Nephron (organoid): ENCODE results near the gene ALKBH2.

Experiments
- H3K27ac Mint-ChIP-seq, 3 experiments: 2 replicates each; pipeline ENCODE4 v1.8.0; 2020; ENCODE audit warnings: mixed read lengths in 3 of 3, mild to moderate bottlenecking in 2 of 3, moderate library complexity in 1 of 3
- H3K27me3 Mint-ChIP-seq: 2 replicates; pipeline ENCODE4 v1.8.0; 2021; ENCODE audit warnings: low read depth, mild to moderate bottlenecking, moderate library complexity, mixed read lengths
- H3K36me3 Mint-ChIP-seq: 2 replicates; pipeline ENCODE4 v1.8.0; 2020; ENCODE audit warnings: low read depth, mixed read lengths
- H3K4me1 Mint-ChIP-seq: 2 replicates; pipeline ENCODE4 v1.8.0; 2020; ENCODE audit warnings: mixed read lengths
- H3K4me3 Mint-ChIP-seq, 3 experiments: 2 replicates each; pipeline ENCODE4 v1.8.0; 2020; ENCODE audit warnings: mild to moderate bottlenecking in 3 of 3, mixed read lengths in 3 of 3, moderate library complexity in 2 of 3
- H3K9me3 Mint-ChIP-seq: 2 replicates; pipeline ENCODE4 v1.8.0; 2020; ENCODE audit warnings: mixed read lengths
- TF ChIP-seq, protein P1 (sequence below), 3 experiments: fragments of 200-600 bp; sonication (generic); IDR thresholded peaks; one replicate each; pipeline ENCODE4 v1.5.0; 2021; ENCODE audit warnings: antibody characterized with exemption in 3 of 3; ENCODE audit not compliant: unreplicated experiment in 3 of 3

The ALKBH2 gene

DNA sequence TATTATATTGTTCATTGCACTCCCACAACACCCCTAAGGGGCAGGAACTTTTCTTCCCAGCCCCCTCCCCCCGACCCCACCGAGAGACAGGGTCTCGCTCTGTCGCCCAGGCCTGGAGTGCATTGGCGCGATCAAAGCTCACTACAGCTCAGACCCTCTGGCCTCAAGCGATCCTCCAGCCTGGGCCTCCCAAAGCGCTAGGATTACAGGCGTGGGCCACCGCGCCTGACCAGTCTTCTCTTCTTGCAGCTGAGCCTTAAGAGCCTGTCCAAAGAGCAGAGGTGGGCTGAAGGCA lies 3.8 kb upstream of the ALKBH2 start:
- Mint-ChIP-seq H3K4me1 (peaks cover 42% of the 10 kb centered on the region), H3K4me3 (peak overlapping the region; percentile 92 to 97 (median 95)), H3K9me3 (no peaks in the 10 kb centered on the region), H3K27me3 (no peaks in the 10 kb centered on the region), H3K27ac (peak overlapping the region in 2 of 3 experiments; percentile 64 to 97), H3K36me3 (peaks cover 32% of the 10 kb centered on the region)
- TF ChIP-seq, protein P1, sequence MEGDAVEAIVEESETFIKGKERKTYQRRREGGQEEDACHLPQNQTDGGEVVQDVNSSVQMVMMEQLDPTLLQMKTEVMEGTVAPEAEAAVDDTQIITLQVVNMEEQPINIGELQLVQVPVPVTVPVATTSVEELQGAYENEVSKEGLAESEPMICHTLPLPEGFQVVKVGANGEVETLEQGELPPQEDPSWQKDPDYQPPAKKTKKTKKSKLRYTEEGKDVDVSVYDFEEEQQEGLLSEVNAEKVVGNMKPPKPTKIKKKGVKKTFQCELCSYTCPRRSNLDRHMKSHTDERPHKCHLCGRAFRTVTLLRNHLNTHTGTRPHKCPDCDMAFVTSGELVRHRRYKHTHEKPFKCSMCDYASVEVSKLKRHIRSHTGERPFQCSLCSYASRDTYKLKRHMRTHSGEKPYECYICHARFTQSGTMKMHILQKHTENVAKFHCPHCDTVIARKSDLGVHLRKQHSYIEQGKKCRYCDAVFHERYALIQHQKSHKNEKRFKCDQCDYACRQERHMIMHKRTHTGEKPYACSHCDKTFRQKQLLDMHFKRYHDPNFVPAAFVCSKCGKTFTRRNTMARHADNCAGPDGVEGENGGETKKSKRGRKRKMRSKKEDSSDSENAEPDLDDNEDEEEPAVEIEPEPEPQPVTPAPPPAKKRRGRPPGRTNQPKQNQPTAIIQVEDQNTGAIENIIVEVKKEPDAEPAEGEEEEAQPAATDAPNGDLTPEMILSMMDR (IDR thresholded peaks at IDR 0.05; ENCODE audit: unreplicated experiment in 3 of 3): no peak

DNA sequence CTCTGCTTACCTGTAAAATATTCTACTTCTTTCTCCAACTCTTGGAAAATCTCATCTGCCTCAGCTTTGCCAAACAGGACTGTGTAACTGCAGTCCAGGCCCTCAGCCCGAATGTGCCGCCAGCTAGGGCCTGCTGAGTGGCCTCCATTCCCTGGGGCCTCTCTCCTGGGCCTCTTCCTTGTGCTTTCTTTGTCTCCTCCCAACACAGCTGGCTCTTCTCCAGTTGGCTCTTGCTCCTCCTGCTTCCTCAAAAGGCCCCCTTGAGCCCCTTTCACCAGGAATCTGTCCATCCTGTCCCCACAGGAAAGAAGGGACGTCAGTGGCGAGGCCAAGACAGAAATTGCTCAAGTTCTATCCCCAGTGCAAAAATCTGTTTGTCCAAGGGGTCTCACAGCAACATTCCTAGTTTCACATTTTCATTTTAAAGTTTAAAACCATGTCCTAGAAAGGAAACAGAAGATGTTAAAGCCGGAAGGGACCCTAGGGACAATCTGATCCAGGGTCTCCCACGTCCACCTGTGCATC lies 713 bp downstream of the ALKBH2 start:
- Mint-ChIP-seq H3K4me1 (peaks cover 21% of the 10 kb centered on the region), H3K9me3 (no peaks in the 10 kb centered on the region), H3K27ac (peak overlapping the region; percentile 65 to 92 (median 72)), H3K36me3 (peaks cover 25% of the 10 kb centered on the region), H3K4me3 (peak overlapping the region; percentile 86 to 94 (median 86)), H3K27me3 (no peaks in the 10 kb centered on the region)
- TF ChIP-seq, protein P1 (IDR thresholded peaks at IDR 0.05; ENCODE audit: unreplicated experiment in 3 of 3): no peak

DNA sequence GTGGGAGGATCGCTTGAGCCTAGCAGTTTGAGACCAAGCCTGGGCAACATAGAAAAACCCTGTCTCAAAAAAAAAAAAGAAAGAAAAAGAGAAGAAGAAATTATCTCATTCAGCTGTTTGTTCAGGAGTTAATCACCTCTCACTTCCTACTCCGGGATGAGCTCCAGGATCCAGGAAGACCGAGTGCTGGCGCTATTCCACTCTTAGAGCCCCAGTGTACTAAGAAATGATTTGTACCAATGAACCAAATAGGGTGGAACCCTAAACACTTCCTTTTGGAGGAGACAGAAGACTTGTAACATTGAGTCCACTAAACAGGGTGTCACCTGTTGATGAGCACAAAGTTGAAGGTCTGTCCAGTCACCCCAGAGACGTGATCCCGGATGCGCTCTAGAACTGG lies 3.6 kb downstream of the ALKBH2 start:
- peak overlapping the region in 2 of 3 experiments; percentile 19 to 37 for H3K4me3 Mint-ChIP-seq
- peaks cover 21% of the 10 kb centered on the region for H3K4me1 Mint-ChIP-seq
- H3K27ac Mint-ChIP-seq: no peak overlapping the region
- H3K27me3 Mint-ChIP-seq: no peaks in the 10 kb centered on the region
- TF ChIP-seq, protein P1 (IDR thresholded peaks at IDR 0.05; ENCODE audit: unreplicated experiment in 3 of 3): no peak
- no peaks in the 10 kb centered on the region for H3K9me3 Mint-ChIP-seq
- H3K36me3 Mint-ChIP-seq: peaks cover 41% of the 10 kb centered on the region

DNA sequence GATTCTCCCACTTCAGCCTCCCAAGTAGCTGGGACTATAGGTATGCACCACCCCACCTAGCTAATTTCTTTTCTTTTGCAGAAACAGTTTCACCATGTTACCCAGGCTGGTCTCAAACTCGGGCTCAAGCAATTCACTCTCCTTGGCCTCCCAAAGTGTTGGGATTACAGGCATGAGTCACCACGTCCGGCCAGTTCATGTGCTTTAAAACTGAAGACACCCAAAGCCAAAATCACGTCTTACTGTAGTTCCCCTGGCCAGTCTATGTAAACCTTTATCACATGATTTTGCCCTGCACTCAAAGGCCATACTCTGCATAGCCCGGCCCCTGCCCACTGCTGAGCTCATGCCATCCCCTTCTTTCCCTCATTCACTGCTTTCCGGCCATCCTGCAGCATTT lies 4.5 kb downstream of the ALKBH2 start:
- TF ChIP-seq, protein P1 (IDR thresholded peaks at IDR 0.05; ENCODE audit: unreplicated experiment in 3 of 3): no peak
- Mint-ChIP-seq H3K9me3 (no peaks in the 10 kb centered on the region), H3K4me3 (no peak overlapping the region), H3K36me3 (peaks cover 45% of the 10 kb centered on the region), H3K27me3 (no peaks in the 10 kb centered on the region), H3K4me1 (peaks cover 21% of the 10 kb centered on the region), H3K27ac (no peak overlapping the region)

DNA sequence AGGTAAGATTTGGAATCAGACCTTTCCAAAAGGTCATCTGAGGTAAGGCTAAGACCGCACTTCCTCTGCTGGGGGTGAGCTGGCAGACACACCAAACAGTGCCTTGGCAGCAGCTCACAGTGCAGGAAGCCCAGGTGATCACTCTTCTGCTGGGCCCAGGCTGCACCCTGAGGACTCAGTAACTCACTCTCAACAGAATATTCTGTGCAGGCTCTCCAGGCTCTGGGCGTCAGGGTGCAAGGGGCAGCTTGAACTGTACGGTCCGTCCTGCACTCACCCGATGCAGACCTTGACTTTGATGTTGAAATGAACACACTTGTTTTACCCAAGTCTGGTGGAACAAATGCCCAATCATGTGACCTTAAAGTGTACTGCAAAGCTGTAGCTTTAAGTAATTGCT lies 6.0 kb downstream of the ALKBH2 start:
- Mint-ChIP-seq H3K9me3 (no peaks in the 10 kb centered on the region), H3K27ac (no peak overlapping the region)
- TF ChIP-seq, protein P1 (IDR thresholded peaks at IDR 0.05; ENCODE audit: unreplicated experiment in 3 of 3): no peak

DNA sequence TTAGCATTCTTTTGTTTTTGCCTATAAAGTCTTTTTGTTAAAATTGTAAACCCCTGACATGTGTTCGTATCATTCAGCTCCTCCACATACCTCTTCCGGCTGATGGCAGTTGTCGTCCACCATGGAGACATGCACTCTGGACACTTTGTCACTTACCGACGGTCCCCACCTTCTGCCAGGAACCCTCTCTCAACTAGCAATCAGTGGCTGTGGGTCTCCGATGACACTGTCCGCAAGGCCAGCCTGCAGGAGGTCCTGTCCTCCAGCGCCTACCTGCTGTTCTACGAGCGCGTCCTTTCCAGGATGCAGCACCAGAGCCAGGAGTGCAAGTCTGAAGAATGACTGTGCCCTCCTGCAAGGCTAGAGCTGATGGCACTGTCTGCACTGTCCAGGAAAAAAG lies 7.7 kb downstream of the ALKBH2 start:
- TF ChIP-seq, protein P1 (IDR thresholded peaks at IDR 0.05; ENCODE audit: unreplicated experiment in 3 of 3): no peak

More for the DNA sequence above, 6.0 kb downstream of the ALKBH2 start:
- H3K4me1 Mint-ChIP-seq: peaks cover 7% of the 10 kb centered on the region
- peaks cover 53% of the 10 kb centered on the region for H3K36me3 Mint-ChIP-seq
- H3K4me3 Mint-ChIP-seq: no peak overlapping the region
- H3K27me3 Mint-ChIP-seq: no peaks in the 10 kb centered on the region

More for the DNA sequence above, 7.7 kb downstream of the ALKBH2 start:
- no peak overlapping the region for H3K4me3 Mint-ChIP-seq
- no peaks in the 10 kb centered on the region for H3K4me1 Mint-ChIP-seq
- no peaks in the 10 kb centered on the region for H3K9me3 Mint-ChIP-seq
- H3K27ac Mint-ChIP-seq: no peak overlapping the region
- H3K36me3 Mint-ChIP-seq: peaks cover 62% of the 10 kb centered on the region
- H3K27me3 Mint-ChIP-seq: no peaks in the 10 kb centered on the region
